ENCODE data around the gene DOCK2. TPM values are rescaled to one million over a fixed set of nuclear protein-coding genes. Genes with fewer than 3 reads are reported as not detected.

Gene DOCK2
- total and polyA plus RNA-seq, 2 of the 8 experiments (the other 6 are each of a cell fraction or from before 2014, with no cell fraction given), result 3.9 to 5.7 TPM

GRCh38 chr5:170082701-170083100 lies 445.6 kb downstream of the DOCK2 start:
- no peak overlapping the region for H3K4me2 ChIP-seq (ENCODE audit: insufficient read depth in 1 of 2, low read depth in 2 of 2, low read length in 2 of 2)
- H3K23ac ChIP-seq (ENCODE audit: insufficient read length), result no peak overlapping the region
- no peak overlapping the region for H2BK15ac ChIP-seq (ENCODE audit: low read length)
- H4K91ac ChIP-seq (replicated peaks; ENCODE audit: insufficient read length, low read length), result no peak overlapping the region
- no peaks in the 10 kb centered on the region for H3K36me3 ChIP-seq (ENCODE audit: control insufficient read depth in 2 of 4, insufficient read depth in 4 of 4, low read length in 3 of 4)
- no peak overlapping the region for H4K8ac ChIP-seq (ENCODE audit: extremely low read depth, insufficient read depth, low read length)
- H3K79me2 ChIP-seq (ENCODE audit: control insufficient read depth in 1 of 2, insufficient read depth in 2 of 2, low read length in 2 of 2), result no peaks in the 10 kb centered on the region
- H3K4me1 ChIP-seq (replicated peaks in 1 of 4; ENCODE audit: control insufficient read depth in 3 of 4, insufficient read depth in 4 of 4, low read length in 3 of 4), result no peaks in the 10 kb centered on the region
- H3K23me2 ChIP-seq (ENCODE audit: low read depth, low read length), result no peaks in the 10 kb centered on the region
- ChIA-PET CTCF (ENCODE audit: partially characterized antibody) (interaction anchor here (0.5 to 7.6 kb wide), 8 partner anchors 9 to 304 kb away, joined by 3 to 48 read pairs (median 3); no protein-coding TSS in a partner anchor), POLR2A (ENCODE audit: partially characterized antibody) (no interaction called here)
- no peak overlapping the region for H3K27ac ChIP-seq (ENCODE audit: low read depth, low read length)
- no peak overlapping the region for H3K18ac ChIP-seq (ENCODE audit: extremely low read depth, low read length)
- H2AK5ac ChIP-seq (ENCODE audit: low read depth, low read length), result no peak overlapping the region
- FAIRE-seq, result no peak
- 93% methylated on average over 7 of the region's 7 CpGs; no CpG with 5 or more reads in 1 of the 2 experiments for WGBS, 2 experiments (ENCODE audit: extremely low coverage in 1 of 2, insufficient coverage in 1 of 2, insufficient read length in 1 of 2, insufficient replicate concordance in 2 of 2, low coverage in 1 of 2, low lambda C conversion rate in 2 of 2, missing lambda C conversion rate in 1 of 2)
- H4K20me1 ChIP-seq (replicated peaks in 1 of 2; ENCODE audit: control insufficient read depth in 1 of 2, insufficient read depth in 2 of 2, low read length in 2 of 2), result no peaks in the 10 kb centered on the region
- H3K9ac ChIP-seq (replicated peaks in 1 of 4; ENCODE audit: extremely low read depth in 1 of 4, low read depth in 3 of 4, low read length in 3 of 4), result no peak overlapping the region
- H3K4me3 ChIP-seq (ENCODE audit: extremely low read depth in 1 of 4, insufficient read depth in 2 of 4, low read depth in 3 of 4, low read length in 4 of 4), result no peak overlapping the region
- H3K9me3 ChIP-seq (ENCODE audit: insufficient read depth in 2 of 2, low read depth in 1 of 2, low read length in 1 of 2), result no peaks in the 10 kb centered on the region
- no peak overlapping the region for H2BK12ac ChIP-seq (ENCODE audit: low read depth, low read length)
- H3K14ac ChIP-seq (ENCODE audit: insufficient read length), result no peak overlapping the region
- no peak overlapping the region for H2AFZ ChIP-seq (ENCODE audit: low read length)
- no peak overlapping the region for H3K4ac ChIP-seq (replicated peaks; ENCODE audit: insufficient read length, low read depth, low read length)
- no peak overlapping the region for H2BK20ac ChIP-seq (ENCODE audit: low read length)
- H2BK120ac ChIP-seq (replicated peaks; ENCODE audit: low read depth, low read length), result no peak overlapping the region
- H3K56ac ChIP-seq (replicated peaks; ENCODE audit: insufficient read length, low read depth, low read length), result no peak overlapping the region
- no peak overlapping the region for H4K5ac ChIP-seq (ENCODE audit: insufficient read length, low read depth, low read length)
- no peak overlapping the region for H2BK5ac ChIP-seq (ENCODE audit: low read depth, low read length)
- no peaks in the 10 kb centered on the region for H3K79me1 ChIP-seq (ENCODE audit: low read depth, low read length)
- H3K27me3 ChIP-seq (replicated peaks in 1 of 4; ENCODE audit: control insufficient read depth in 3 of 4, extremely low read depth in 1 of 4, insufficient read depth in 3 of 4, low read length in 3 of 4), result no peaks in the 10 kb centered on the region
- DNase-seq (ENCODE audit: low read depth in 1 of 2, low spot score in 2 of 2), result no peak
- TF ChIP-seq SP1 (IDR thresholded peaks at IDR 0.05; ENCODE audit: low read depth, low read length) (no peak), KDM5A (IDR thresholded peaks at IDR 0.05; ENCODE audit: low read length) (no peak), RNF2 (IDR thresholded peaks at IDR 0.05; ENCODE audit: borderline replicate concordance, low read depth, low read length, missing control alignments, poor library complexity, severe bottlenecking) (no peak), SIRT6 (IDR thresholded peaks at IDR 0.05; ENCODE audit: low read length) (no peak), PHF8 (conservative IDR thresholded peaks at IDR 0.05; ENCODE audit: low read depth, low read length) (no peak), RBBP5 (IDR thresholded peaks at IDR 0.05; ENCODE audit: borderline replicate concordance, low read depth, low read length) (no peak), CBX8 (IDR thresholded peaks at IDR 0.05; ENCODE audit: borderline replicate concordance, low read depth, low read length) (no peak), SP4 (IDR thresholded peaks at IDR 0.05; ENCODE audit: low read length) (no peak), NANOG (IDR thresholded peaks at IDR 0.05; ENCODE audit: insufficient read depth, low read depth, low read length, poor library complexity, severe bottlenecking) (no peak), JUN (IDR thresholded peaks at IDR 0.05; ENCODE audit: low read depth, low read length) (no peak), SP2 (IDR thresholded peaks at IDR 0.05; ENCODE audit: low read length) (no peak), SIN3A (conservative IDR thresholded peaks at IDR 0.05 in 1 of 2, IDR thresholded peaks at IDR 0.05 in 1 of 2; ENCODE audit: low read depth in 1 of 2, low read length in 2 of 2) (no peak), ATF2 (IDR thresholded peaks at IDR 0.05; ENCODE audit: low read length) (no peak)
